Liver (tissue), 9 donors: Measurements from ENCODE around the gene ANXA3. TPM values are rescaled to one million over a fixed set of nuclear protein-coding genes. Genes with fewer than 3 reads are reported as not detected.

Experiments used
- DNase-seq: peaks from one replicate; pipeline ENCODE4 v3.0.0-alpha.2; 2017; ENCODE audit warnings: low spot score
- H3K27ac ChIP-seq, 2 donors: one replicate each; pipeline ENCODE4 v1.7.0; 2013; ENCODE audit warnings: inconsistent platforms in 2 of 2, low read length in 2 of 2, control low read depth in 1 of 2, low read depth in 1 of 2, mild to moderate bottlenecking in 1 of 2
- H3K27me3 ChIP-seq, 4 donors: one replicate each; pipeline versions ENCODE4 v1.6.1 to v1.7.0; 2013; ENCODE audit warnings: low read length in 3 of 4, inconsistent platforms in 1 of 4, mild to moderate bottlenecking in 1 of 4, moderate library complexity in 1 of 4; ENCODE audit not compliant: control insufficient read depth in 4 of 4, insufficient read depth in 4 of 4
- H3K36me3 ChIP-seq, 4 donors: one replicate each; pipeline versions ENCODE4 v1.6.1 to v1.7.0; 2013; ENCODE audit warnings: low read length in 3 of 4, mild to moderate bottlenecking in 3 of 4, low read depth in 1 of 4, moderate library complexity in 1 of 4; ENCODE audit not compliant: control insufficient read depth in 4 of 4, insufficient read depth in 3 of 4
- H3K4me1 ChIP-seq, 4 donors: one replicate each; pipeline versions ENCODE4 v1.6.1 to v1.7.0; 2013; ENCODE audit warnings: low read length in 3 of 4, mild to moderate bottlenecking in 3 of 4, moderate library complexity in 1 of 4; ENCODE audit not compliant: control insufficient read depth in 4 of 4, insufficient read depth in 4 of 4
- H3K4me3 ChIP-seq, 3 donors: one replicate each; pipeline versions ENCODE4 v1.6.1 to v1.7.0; 2013; ENCODE audit warnings: low read length in 3 of 3, control low read depth in 1 of 3, low read depth in 1 of 3, mild to moderate bottlenecking in 1 of 3
- H3K9ac ChIP-seq, 2 donors: one replicate each; pipeline ENCODE4 v1.7.0; 2013; ENCODE audit warnings: low read length in 2 of 2, mild to moderate bottlenecking in 2 of 2, moderate library complexity in 2 of 2, control low read depth in 1 of 2, low read depth in 1 of 2
- H3K9me3 ChIP-seq, 4 donors: one replicate each; pipeline versions ENCODE4 v1.6.1 to v1.7.0; 2013; ENCODE audit warnings: low read length in 3 of 4; ENCODE audit not compliant: control insufficient read depth in 4 of 4
- EGR1 ChIP-seq, 2 donors: IDR thresholded peaks; 2 replicates each; pipeline ENCODE4 v1.6.1; 2016 to 2018; ENCODE audit warnings: antibody characterized with exemption in 2 of 2, low read depth in 2 of 2
- FOXA1 ChIP-seq: IDR thresholded peaks from 2 replicates; pipeline ENCODE4 v1.6.1; 2016; ENCODE audit warnings: antibody characterized with exemption
- FOXA2 ChIP-seq: IDR thresholded peaks from 2 replicates; pipeline ENCODE4 v1.6.1; 2016; ENCODE audit warnings: antibody characterized with exemption
- GABPA ChIP-seq, 2 donors: IDR thresholded peaks in 1 of 2; conservative IDR thresholded peaks in 1 of 2; 2 replicates each; pipeline ENCODE4 v1.6.1; 2016; ENCODE audit warnings: antibody characterized with exemption in 2 of 2, mild to moderate bottlenecking in 1 of 2, moderate library complexity in 1 of 2
- HNF4A ChIP-seq, 2 donors: conservative IDR thresholded peaks; 2 replicates each; pipeline ENCODE4 v1.6.1; 2016; ENCODE audit warnings: antibody characterized with exemption in 2 of 2, mild to moderate bottlenecking in 2 of 2
- HNF4G ChIP-seq: IDR thresholded peaks from 2 replicates; pipeline ENCODE4 v1.6.1; 2016; ENCODE audit warnings: antibody characterized with exemption
- JUND ChIP-seq, 2 donors: IDR thresholded peaks; 2 replicates each; pipeline ENCODE4 v1.6.1; 2016; ENCODE audit warnings: antibody characterized with exemption in 2 of 2
- NR2F2 ChIP-seq: IDR thresholded peaks from 2 replicates; pipeline ENCODE4 v1.6.1; 2016; ENCODE audit warnings: antibody characterized with exemption
- RAD21 ChIP-seq, 2 donors: IDR thresholded peaks; 2 replicates each; pipeline ENCODE4 v1.6.1; 2016; ENCODE audit warnings: antibody characterized with exemption in 2 of 2, mild to moderate bottlenecking in 2 of 2
- RXRA ChIP-seq, 2 donors: IDR thresholded peaks; 2 replicates each; pipeline ENCODE4 v1.6.1; 2017 to 2018; ENCODE audit warnings: antibody characterized with exemption in 2 of 2, mild to moderate bottlenecking in 1 of 2
- SP1 ChIP-seq: IDR thresholded peaks from 2 replicates; pipeline ENCODE4 v1.6.1; 2018; ENCODE audit warnings: antibody characterized with exemption, mild to moderate bottlenecking
- TAF1 ChIP-seq: conservative IDR thresholded peaks from 2 replicates; pipeline ENCODE4 v1.6.1; 2016; ENCODE audit warnings: antibody characterized with exemption, mild to moderate bottlenecking
- YY1 ChIP-seq: IDR thresholded peaks from 2 replicates; pipeline ENCODE4 v1.6.1; 2016; ENCODE audit warnings: antibody characterized with exemption, mild to moderate bottlenecking
- WGBS: extraction: QIAGEN DNeasy Blood & Tissue Kit; methylation state at CpG from one replicate; pipeline ENCODE4 v1.1.7; 2013; 5-methylcytosine and 5-hydroxymethylcytosine counted together
- polyA plus RNA-seq, 2 donors: library from polyadenylated mRNA; stranded (reverse) in 1 of 2; unstranded in 1 of 2; fragments of 200-250 nt in 1 of 2; fragments of >200 nt in 1 of 2; fragmentation: Nextera tagmentation in 1 of 2; extraction: Ambion mirVana in 1 of 2; gene quantifications; one replicate each; pipeline versions ENCODE4 v1.2.1 to v1.2.3, GENCODE V29; 2013 to 2015
- total RNA-seq, 2 donors: library from RNA; depleted of rRNA; stranded (reverse); fragments of >200 nt; gene quantifications; one replicate each; pipeline ENCODE4 v1.2.3, GENCODE V29; 2014
- TF ChIP-seq, protein P1 (sequence below): IDR thresholded peaks from 2 replicates; pipeline ENCODE4 v1.6.1; 2016; ENCODE audit warnings: antibody characterized with exemption
- TF ChIP-seq, protein P2 (sequence below): IDR thresholded peaks from 2 replicates; pipeline ENCODE4 v1.6.1; 2016; ENCODE audit warnings: antibody characterized with exemption
- TF ChIP-seq, protein P3 (sequence below): fragments of 150-350 bp; IDR thresholded peaks from 2 replicates; pipeline ENCODE4 v1.5.1; 2017; ENCODE audit warnings: improper control_type of control experiment, low read depth, low read length; ENCODE audit not compliant: missing input control
- TF ChIP-seq, protein P4 (sequence below): IDR thresholded peaks from 2 replicates; pipeline ENCODE4 v1.6.1; 2016; ENCODE audit warnings: antibody characterized with exemption, mild to moderate bottlenecking
- TF ChIP-seq, protein P5 (sequence below): IDR thresholded peaks from 2 replicates; pipeline ENCODE4 v1.6.1; 2016; ENCODE audit warnings: antibody characterized with exemption
- donor health status: healthy.
- donor health status: healthy.
- donor health status: healthy.
- donor health status: healthy.
- donor health status: healthy.

Gene ANXA3
- total and polyA plus RNA-seq, 4 donors = 1.7 to 16.4 (median 3.4) TPM

DNA sequence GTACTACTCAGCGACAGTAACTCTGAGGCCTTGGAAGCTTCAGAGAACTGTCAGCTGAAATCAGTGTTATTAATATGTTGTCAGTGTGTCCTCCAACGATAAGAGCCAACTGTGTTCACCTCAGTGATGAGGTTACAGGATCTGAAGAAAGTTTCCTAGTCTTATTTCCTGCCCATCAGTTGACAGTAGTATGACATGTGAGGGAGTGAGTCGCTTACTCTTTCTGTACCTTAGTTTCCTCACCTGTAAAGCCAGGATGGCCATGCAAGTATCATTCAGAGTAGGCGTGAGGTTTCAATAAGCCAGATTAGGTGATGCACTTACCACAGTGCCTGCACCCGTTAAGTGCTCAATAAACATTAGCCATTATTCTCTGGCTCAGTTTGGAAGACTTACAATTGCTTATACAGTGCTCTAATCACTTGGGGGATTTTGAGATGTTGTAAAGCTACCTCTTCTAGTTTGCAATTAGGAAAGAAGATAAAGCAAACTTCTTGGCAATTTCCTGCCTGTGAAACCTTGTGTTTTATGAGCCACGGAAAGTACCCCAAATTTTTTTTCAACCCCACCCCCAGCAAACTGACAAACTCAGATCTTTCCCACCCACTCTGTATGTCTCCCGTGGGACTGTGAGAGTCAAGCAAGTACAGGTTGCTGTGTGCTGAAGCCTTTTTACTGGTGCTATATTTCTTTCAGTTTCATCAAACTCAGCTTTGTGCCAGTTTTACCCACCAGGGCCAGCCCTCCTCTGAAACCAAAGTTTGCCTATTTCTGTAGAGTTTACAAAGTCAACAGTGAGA lies 62.2 kb downstream of the ANXA3 start:
- H3K4me3 ChIP-seq = no peak overlapping the region
- DNase-seq = no peak
- H3K9me3 ChIP-seq = no peaks in the 10 kb centered on the region
- TF ChIP-seq FOXA1 (no peak), RAD21 (IDR thresholded peaks at IDR 0.05) (no peak), HNF4G (no peak), TAF1 (no peak), FOXA2 (no peak), RXRA (IDR thresholded peaks at IDR 0.05) (no peak), NR2F2 (no peak), JUND (IDR thresholded peaks at IDR 0.05) (no peak), YY1 (no peak), HNF4A (conservative IDR thresholded peaks at IDR 0.05) (no peak), GABPA (IDR thresholded peaks at IDR 0.05 in 1 of 2, conservative IDR thresholded peaks at IDR 0.05 in 1 of 2) (no peak), EGR1 (IDR thresholded peaks at IDR 0.05; ENCODE audit: low read depth in 2 of 2) (no peak), SP1 (no peak)
- TF ChIP-seq, protein P1, sequence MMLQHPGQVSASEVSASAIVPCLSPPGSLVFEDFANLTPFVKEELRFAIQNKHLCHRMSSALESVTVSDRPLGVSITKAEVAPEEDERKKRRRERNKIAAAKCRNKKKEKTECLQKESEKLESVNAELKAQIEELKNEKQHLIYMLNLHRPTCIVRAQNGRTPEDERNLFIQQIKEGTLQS = no peak
- TF ChIP-seq, protein P2, sequence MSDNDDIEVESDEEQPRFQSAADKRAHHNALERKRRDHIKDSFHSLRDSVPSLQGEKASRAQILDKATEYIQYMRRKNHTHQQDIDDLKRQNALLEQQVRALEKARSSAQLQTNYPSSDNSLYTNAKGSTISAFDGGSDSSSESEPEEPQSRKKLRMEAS = no peak
- TF ChIP-seq, protein P3, sequence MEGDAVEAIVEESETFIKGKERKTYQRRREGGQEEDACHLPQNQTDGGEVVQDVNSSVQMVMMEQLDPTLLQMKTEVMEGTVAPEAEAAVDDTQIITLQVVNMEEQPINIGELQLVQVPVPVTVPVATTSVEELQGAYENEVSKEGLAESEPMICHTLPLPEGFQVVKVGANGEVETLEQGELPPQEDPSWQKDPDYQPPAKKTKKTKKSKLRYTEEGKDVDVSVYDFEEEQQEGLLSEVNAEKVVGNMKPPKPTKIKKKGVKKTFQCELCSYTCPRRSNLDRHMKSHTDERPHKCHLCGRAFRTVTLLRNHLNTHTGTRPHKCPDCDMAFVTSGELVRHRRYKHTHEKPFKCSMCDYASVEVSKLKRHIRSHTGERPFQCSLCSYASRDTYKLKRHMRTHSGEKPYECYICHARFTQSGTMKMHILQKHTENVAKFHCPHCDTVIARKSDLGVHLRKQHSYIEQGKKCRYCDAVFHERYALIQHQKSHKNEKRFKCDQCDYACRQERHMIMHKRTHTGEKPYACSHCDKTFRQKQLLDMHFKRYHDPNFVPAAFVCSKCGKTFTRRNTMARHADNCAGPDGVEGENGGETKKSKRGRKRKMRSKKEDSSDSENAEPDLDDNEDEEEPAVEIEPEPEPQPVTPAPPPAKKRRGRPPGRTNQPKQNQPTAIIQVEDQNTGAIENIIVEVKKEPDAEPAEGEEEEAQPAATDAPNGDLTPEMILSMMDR = no peak
- TF ChIP-seq, protein P4, sequence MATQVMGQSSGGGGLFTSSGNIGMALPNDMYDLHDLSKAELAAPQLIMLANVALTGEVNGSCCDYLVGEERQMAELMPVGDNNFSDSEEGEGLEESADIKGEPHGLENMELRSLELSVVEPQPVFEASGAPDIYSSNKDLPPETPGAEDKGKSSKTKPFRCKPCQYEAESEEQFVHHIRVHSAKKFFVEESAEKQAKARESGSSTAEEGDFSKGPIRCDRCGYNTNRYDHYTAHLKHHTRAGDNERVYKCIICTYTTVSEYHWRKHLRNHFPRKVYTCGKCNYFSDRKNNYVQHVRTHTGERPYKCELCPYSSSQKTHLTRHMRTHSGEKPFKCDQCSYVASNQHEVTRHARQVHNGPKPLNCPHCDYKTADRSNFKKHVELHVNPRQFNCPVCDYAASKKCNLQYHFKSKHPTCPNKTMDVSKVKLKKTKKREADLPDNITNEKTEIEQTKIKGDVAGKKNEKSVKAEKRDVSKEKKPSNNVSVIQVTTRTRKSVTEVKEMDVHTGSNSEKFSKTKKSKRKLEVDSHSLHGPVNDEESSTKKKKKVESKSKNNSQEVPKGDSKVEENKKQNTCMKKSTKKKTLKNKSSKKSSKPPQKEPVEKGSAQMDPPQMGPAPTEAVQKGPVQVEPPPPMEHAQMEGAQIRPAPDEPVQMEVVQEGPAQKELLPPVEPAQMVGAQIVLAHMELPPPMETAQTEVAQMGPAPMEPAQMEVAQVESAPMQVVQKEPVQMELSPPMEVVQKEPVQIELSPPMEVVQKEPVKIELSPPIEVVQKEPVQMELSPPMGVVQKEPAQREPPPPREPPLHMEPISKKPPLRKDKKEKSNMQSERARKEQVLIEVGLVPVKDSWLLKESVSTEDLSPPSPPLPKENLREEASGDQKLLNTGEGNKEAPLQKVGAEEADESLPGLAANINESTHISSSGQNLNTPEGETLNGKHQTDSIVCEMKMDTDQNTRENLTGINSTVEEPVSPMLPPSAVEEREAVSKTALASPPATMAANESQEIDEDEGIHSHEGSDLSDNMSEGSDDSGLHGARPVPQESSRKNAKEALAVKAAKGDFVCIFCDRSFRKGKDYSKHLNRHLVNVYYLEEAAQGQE = no peak
- TF ChIP-seq, protein P5, sequence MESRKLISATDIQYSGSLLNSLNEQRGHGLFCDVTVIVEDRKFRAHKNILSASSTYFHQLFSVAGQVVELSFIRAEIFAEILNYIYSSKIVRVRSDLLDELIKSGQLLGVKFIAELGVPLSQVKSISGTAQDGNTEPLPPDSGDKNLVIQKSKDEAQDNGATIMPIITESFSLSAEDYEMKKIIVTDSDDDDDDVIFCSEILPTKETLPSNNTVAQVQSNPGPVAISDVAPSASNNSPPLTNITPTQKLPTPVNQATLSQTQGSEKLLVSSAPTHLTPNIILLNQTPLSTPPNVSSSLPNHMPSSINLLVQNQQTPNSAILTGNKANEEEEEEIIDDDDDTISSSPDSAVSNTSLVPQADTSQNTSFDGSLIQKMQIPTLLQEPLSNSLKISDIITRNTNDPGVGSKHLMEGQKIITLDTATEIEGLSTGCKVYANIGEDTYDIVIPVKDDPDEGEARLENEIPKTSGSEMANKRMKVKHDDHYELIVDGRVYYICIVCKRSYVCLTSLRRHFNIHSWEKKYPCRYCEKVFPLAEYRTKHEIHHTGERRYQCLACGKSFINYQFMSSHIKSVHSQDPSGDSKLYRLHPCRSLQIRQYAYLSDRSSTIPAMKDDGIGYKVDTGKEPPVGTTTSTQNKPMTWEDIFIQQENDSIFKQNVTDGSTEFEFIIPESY = no peak
- no peak overlapping the region for H3K9ac ChIP-seq
- H3K27ac ChIP-seq = no peak overlapping the region
- 71% methylated on average over 7 of the region's 7 CpGs for WGBS
- H3K36me3 ChIP-seq = no peaks in the 10 kb centered on the region
- H3K27me3 ChIP-seq = no peaks in the 10 kb centered on the region
- no peaks in the 10 kb centered on the region for H3K4me1 ChIP-seq
